ENCODE data around the gene C17orf100. TPM values are rescaled to one million over a fixed set of nuclear protein-coding genes. Genes with fewer than 3 reads are reported as not detected.
"Not testable (repeated sequence)": the region's sequence is repeated elsewhere in the genome, so short reads cannot be mapped to it uniquely, and the experiment has no call there.

Gene C17orf100
- total and polyA plus RNA-seq, 7 donors, result 0.34 to 1.4 (median 0.67) TPM

GRCh38 chr17:6643451-6644125, 8.0 kb upstream of the C17orf100 start:
- intact Hi-C loops (cut with DNase I), result loop anchor here (10.0 kb wide), 1 partner anchor 169 kb away; no protein-coding TSS in a partner anchor
- H3K4me3 ChIP-seq, result no peak overlapping the region
- H3K4me1 ChIP-seq, result peaks cover 13% of the 10 kb centered on the region
- H3K27me3 ChIP-seq (ENCODE audit: insufficient read depth in 3 of 3, low read length in 2 of 3), result no peaks in the 10 kb centered on the region
- no peak for TF ChIP-seq CTCF (IDR thresholded peaks at IDR 0.05)
- peaks cover 5 to 63% of the 10 kb centered on the region in 2 donors for H3K36me3 ChIP-seq (ENCODE audit: insufficient read depth in 1 of 2, low read depth in 1 of 2)
- DNase-seq (no peak), ATAC-seq (no peak)
- 57 to 63% (median 62%) methylated on average over 5 of the region's 5 CpGs for WGBS, 3 donors
- peak overlapping the region; percentile 0 for H3K27ac ChIP-seq
- no peaks in the 10 kb centered on the region for H3K9me3 ChIP-seq

GRCh38 chr17:6648181-6648580, 3.4 kb upstream of the C17orf100 start:
- H3K36me3 ChIP-seq (ENCODE audit: insufficient read depth in 1 of 2, low read depth in 1 of 2), result peaks cover 5 to 71% of the 10 kb centered on the region in 2 donors
- peaks cover 24% of the 10 kb centered on the region for H3K4me1 ChIP-seq

GRCh38 chr17:6651919-6652452, 424 bp downstream of the C17orf100 start:
- intact Hi-C loops (cut with DNase I), result loop anchor here in 1 of 2 donors (5.0 kb wide), 1 partner anchor 360 kb away; the partner anchor contains the start of gene RNASEK
- DNase-seq, result peak; percentile 82 to 91
- H3K36me3 ChIP-seq (ENCODE audit: insufficient read depth in 1 of 2, low read depth in 1 of 2), result peaks cover 0 to 33% of the 10 kb centered on the region in 2 donors
- H3K27me3 ChIP-seq (ENCODE audit: insufficient read depth in 3 of 3, low read length in 2 of 3), result peaks cover 0 to 7% (median 4%) of the 10 kb centered on the region in 3 donors
- no peaks in the 10 kb centered on the region for H3K9me3 ChIP-seq
- 1 to 3% (median 2%) methylated on average over 46 to 47 of the region's 47 CpGs for WGBS, 3 donors
- peak; percentile 41 to 81 (median 68) for ATAC-seq
- peak overlapping the region; percentile 84 for H3K4me3 ChIP-seq
- no peak for TF ChIP-seq CTCF (IDR thresholded peaks at IDR 0.05)
- H3K27ac ChIP-seq, result peak overlapping the region; percentile 87
- peaks cover 27% of the 10 kb centered on the region for H3K4me1 ChIP-seq

More at GRCh38 chr17:6648181-6648580, 3.4 kb upstream of the C17orf100 start:
- Histone ChIP-seq H3K27ac (no peak overlapping the region), H3K27me3 (ENCODE audit: insufficient read depth in 3 of 3, low read length in 2 of 3) (no peaks in the 10 kb centered on the region), H3K4me3 (no peak overlapping the region), H3K9me3 (no peaks in the 10 kb centered on the region)
- DNase-seq (no peak), ATAC-seq (no peak)
- TF ChIP-seq CTCF (IDR thresholded peaks at IDR 0.05), result no peak
- intact Hi-C loops (cut with DNase I), result loop anchor here (10.0 kb wide), 1 partner anchor 173 kb away; no protein-coding TSS in a partner anchor

- Histone ChIP-seq H3K36me3 (ENCODE audit: insufficient read depth in 1 of 2, low read depth in 1 of 2) (peaks cover 0 to 2% of the 10 kb centered on the region in 2 donors), H3K4me1 (peaks cover 19% of the 10 kb centered on the region), H3K27ac (no peak overlapping the region), H3K4me3 (no peak overlapping the region), H3K9me3 (no peaks in the 10 kb centered on the region), H3K27me3 (ENCODE audit: insufficient read depth in 3 of 3, low read length in 2 of 3) (peaks cover 0 to 18% (median 7%) of the 10 kb centered on the region in 3 donors)
- intact Hi-C loops (cut with DNase I), result loop anchor here in 1 of 2 donors (5.0 kb wide), 1 partner anchor 357 kb away; the partner anchor contains the start of gene RNASEK
- TF ChIP-seq CTCF (IDR thresholded peaks at IDR 0.05), result no peak
- DNase-seq, result no peak
- 22 to 43% (median 37%) methylated on average over 45 to 46 of the region's 46 CpGs for WGBS, 3 donors
- no peak for ATAC-seq
Measured at GRCh38 chr17:6654841-6655731, 3.5 kb downstream of the C17orf100 start.

GRCh38 chr17:6655732-6656361, 4.3 kb downstream of the C17orf100 start:
- 6 to 12% (median 11%) methylated on average over 18 to 35 of the region's 41 CpGs for WGBS, 3 donors
- peaks cover 14% of the 10 kb centered on the region for H3K4me1 ChIP-seq
- ATAC-seq; H3K27ac ChIP-seq; DNase-seq; H3K36me3 ChIP-seq (ENCODE audit: insufficient read depth in 1 of 2, low read depth in 1 of 2); intact Hi-C loops (cut with DNase I); H3K9me3 ChIP-seq; H3K4me3 ChIP-seq: not testable (repeated sequence)
- H3K27me3 ChIP-seq (ENCODE audit: insufficient read depth in 3 of 3, low read length in 2 of 3), result peaks cover 0 to 23% (median 9%) of the 10 kb centered on the region in 3 donors

GRCh38 chr17:6656797-6657632, 5.5 kb downstream of the C17orf100 start:
- intact Hi-C loops (cut with DNase I); DNase-seq; H3K36me3 ChIP-seq (ENCODE audit: insufficient read depth in 1 of 2, low read depth in 1 of 2); H3K4me3 ChIP-seq; H3K27ac ChIP-seq; H3K9me3 ChIP-seq: not testable (repeated sequence)
- ATAC-seq, result peak in 1 of 4 donors; percentile 29
- 8 to 16% (median 13%) methylated on average over 32 to 53 of the region's 55 CpGs for WGBS, 3 donors
- Histone ChIP-seq H3K4me1 (peaks cover 14% of the 10 kb centered on the region), H3K27me3 (ENCODE audit: insufficient read depth in 3 of 3, low read length in 2 of 3) (peaks cover 0 to 32% (median 12%) of the 10 kb centered on the region in 3 donors)
